ENCODE measurements around the gene AMPD2.

The AMPD2 gene

GRCh38 chr1:109642626-109643025, 23.0 kb downstream of the AMPD2 start:
- TF ChIP-seq CTCF (IDR thresholded peaks at IDR 0.05; ENCODE audit: low read depth, low read length, missing control alignments) = no peak
- no peaks in the 10 kb centered on the region for H3K27me3 ChIP-seq (replicated peaks)
- H3K4me3 ChIP-seq (ENCODE audit: low read depth, low read length) = no peak overlapping the region
- no peaks in the 10 kb centered on the region for H3K36me3 ChIP-seq (replicated peaks)
- in situ Hi-C loops (cut with HindIII; ENCODE audit: low pct_ligation_motif_present, low sequenced_read_pairs) = no loop called here
- DNase-seq = no peak
- H3K27ac ChIP-seq = no peak overlapping the region

- H3K27ac ChIP-seq = no peak overlapping the region
- H3K36me3 ChIP-seq (replicated peaks) = no peaks in the 10 kb centered on the region
- in situ Hi-C loops (cut with HindIII; ENCODE audit: low pct_ligation_motif_present, low sequenced_read_pairs) = no loop called here
- peak; percentile 97 for TF ChIP-seq CTCF (IDR thresholded peaks at IDR 0.05; ENCODE audit: low read depth, low read length, missing control alignments)
- peak; percentile 65 for DNase-seq
- H3K27me3 ChIP-seq (replicated peaks) = no peaks in the 10 kb centered on the region
- no peak overlapping the region for H3K4me3 ChIP-seq (ENCODE audit: low read depth, low read length)
Measured at GRCh38 chr1:109643385-109644230, 24.0 kb downstream of the AMPD2 start.

- no peaks in the 10 kb centered on the region for H3K36me3 ChIP-seq (replicated peaks)
- in situ Hi-C loops (cut with HindIII; ENCODE audit: low pct_ligation_motif_present, low sequenced_read_pairs) = no loop called here
- DNase-seq = no peak
- no peaks in the 10 kb centered on the region for H3K27me3 ChIP-seq (replicated peaks)
- H3K27ac ChIP-seq = no peak overlapping the region
- TF ChIP-seq CTCF (IDR thresholded peaks at IDR 0.05; ENCODE audit: low read depth, low read length, missing control alignments) = no peak
- H3K4me3 ChIP-seq (ENCODE audit: low read depth, low read length) = no peak overlapping the region
Measured at GRCh38 chr1:109644670-109645069, 25.0 kb downstream of the AMPD2 start.

GRCh38 chr1:109649491-109649914, 29.9 kb downstream of the AMPD2 start:
- no peak overlapping the region for H3K4me3 ChIP-seq (ENCODE audit: low read depth, low read length)
- H3K27ac ChIP-seq = no peak overlapping the region
- peak; percentile 33 for TF ChIP-seq CTCF (IDR thresholded peaks at IDR 0.05; ENCODE audit: low read depth, low read length, missing control alignments)
- H3K27me3 ChIP-seq (replicated peaks) = no peaks in the 10 kb centered on the region
- no peak for DNase-seq
- H3K36me3 ChIP-seq (replicated peaks) = no peaks in the 10 kb centered on the region
- in situ Hi-C loops (cut with HindIII; ENCODE audit: low pct_ligation_motif_present, low sequenced_read_pairs) = no loop called here

- TF ChIP-seq CTCF (IDR thresholded peaks at IDR 0.05; ENCODE audit: low read depth, low read length, missing control alignments) = no peak
- no peak overlapping the region for H3K27ac ChIP-seq
- H3K27me3 ChIP-seq (replicated peaks) = no peaks in the 10 kb centered on the region
- no peak for DNase-seq
- no peaks in the 10 kb centered on the region for H3K36me3 ChIP-seq (replicated peaks)
- H3K4me3 ChIP-seq (ENCODE audit: low read depth, low read length) = no peak overlapping the region
- in situ Hi-C loops (cut with HindIII; ENCODE audit: low pct_ligation_motif_present, low sequenced_read_pairs) = loop anchor here (10.0 kb wide), 1 partner anchor 114 kb away; the partner anchor contains the start of gene EPS8L3
Measured at GRCh38 chr1:109650609-109651008, 31.0 kb downstream of the AMPD2 start.
